ENCODE data around the gene SNAI3. TPM values are rescaled to one million over a fixed set of nuclear protein-coding genes. Genes with fewer than 3 reads are reported as not detected.

SNAI3 gene
- total RNA-seq, 1 experiment from 2014 or later = 1.2 TPM

- DNase-seq (ENCODE audit: low spot score) = no peak
These were observed 5.7 kb upstream of the SNAI3 start for GRCh38 chr16:88691924-88692560.

DNA sequence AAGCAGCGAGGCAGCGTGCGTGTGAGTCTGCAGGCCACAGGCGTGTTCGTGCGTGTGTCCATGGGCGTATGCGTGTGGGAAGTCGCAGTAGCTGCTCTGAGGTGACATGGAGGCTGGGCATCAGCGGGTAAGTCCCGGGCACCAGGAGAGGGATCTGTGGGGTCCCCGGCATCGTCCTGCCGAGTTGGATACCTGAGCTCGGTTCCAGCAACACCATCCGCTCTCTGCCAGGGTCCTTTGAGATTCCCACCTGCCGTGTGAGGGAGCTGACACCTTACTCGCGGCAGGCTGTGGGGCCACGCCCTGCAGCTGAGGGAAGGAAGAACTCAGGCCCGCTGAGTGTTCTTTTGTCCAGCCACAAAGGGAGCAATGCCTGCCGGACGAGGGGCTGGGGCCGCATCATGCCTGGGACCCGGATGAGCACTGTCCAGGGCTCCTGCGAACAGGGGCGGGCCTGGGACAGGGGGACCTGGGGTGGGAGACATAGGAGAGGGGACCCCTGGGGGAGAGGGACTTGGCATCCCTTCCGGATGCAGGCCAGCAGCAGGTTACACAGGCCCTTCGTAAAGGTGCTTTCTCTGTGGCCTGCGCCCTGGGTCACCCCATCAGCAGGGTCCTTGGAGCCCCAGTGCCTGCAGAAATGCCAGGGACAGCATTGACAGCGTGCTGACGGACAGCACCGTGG lies 5.0 kb upstream of the SNAI3 start:
- DNase-seq (ENCODE audit: low spot score) = no peak

GRCh38 chr16:88690341-88691128 lies 4.2 kb upstream of the SNAI3 start:
- no peak for DNase-seq (ENCODE audit: low spot score)

GRCh38 chr16:88688013-88688778 lies 1.9 kb upstream of the SNAI3 start:
- peak; percentile 18 for DNase-seq (ENCODE audit: low spot score)

- no peak for DNase-seq (ENCODE audit: low spot score)
These were observed 1.3 kb upstream of the SNAI3 start for GRCh38 chr16:88687676-88688012.

- no peak for DNase-seq (ENCODE audit: low spot score)
These were observed 908 bp upstream of the SNAI3 start for GRCh38 chr16:88687254-88687576.

GRCh38 chr16:88686062-88686438 lies 257 bp downstream of the SNAI3 start:
- peak; percentile 27 for DNase-seq (ENCODE audit: low spot score)

GRCh38 chr16:88685156-88686061 lies 898 bp downstream of the SNAI3 start:
- peak; percentile 37 for DNase-seq (ENCODE audit: low spot score)

DNA sequence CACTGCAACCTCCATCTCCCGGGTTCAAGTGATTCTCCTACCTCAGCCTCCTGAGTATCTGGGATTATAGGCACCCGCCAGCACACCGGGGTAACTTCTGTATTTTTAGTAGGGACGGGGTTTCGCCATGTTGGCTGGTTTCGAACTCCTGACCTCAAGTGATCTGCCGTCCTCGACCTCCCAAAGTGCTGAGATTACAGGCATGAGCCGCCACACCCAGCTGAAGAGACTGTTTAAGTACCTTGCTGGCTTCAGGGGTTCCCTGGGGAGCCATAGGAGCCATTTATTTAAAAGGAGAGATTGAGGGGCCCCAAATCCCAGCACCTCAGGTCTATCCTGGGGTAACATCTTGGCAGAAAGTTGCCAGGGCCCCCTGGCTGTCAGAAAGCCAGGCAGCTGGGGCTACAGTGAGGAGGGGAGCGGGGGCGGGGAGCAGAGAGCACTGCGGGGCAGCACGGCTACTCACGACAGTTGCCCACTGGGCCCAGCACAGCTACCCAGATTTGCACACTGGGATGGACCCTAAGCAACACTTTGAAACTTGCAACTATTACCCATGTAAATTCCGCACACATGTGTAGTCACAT lies 1.6 kb downstream of the SNAI3 start:
- DNase-seq (ENCODE audit: low spot score) = no peak

GRCh38 chr16:88681709-88682451 lies 4.4 kb downstream of the SNAI3 start:
- DNase-seq (ENCODE audit: low spot score) = no peak

DNA sequence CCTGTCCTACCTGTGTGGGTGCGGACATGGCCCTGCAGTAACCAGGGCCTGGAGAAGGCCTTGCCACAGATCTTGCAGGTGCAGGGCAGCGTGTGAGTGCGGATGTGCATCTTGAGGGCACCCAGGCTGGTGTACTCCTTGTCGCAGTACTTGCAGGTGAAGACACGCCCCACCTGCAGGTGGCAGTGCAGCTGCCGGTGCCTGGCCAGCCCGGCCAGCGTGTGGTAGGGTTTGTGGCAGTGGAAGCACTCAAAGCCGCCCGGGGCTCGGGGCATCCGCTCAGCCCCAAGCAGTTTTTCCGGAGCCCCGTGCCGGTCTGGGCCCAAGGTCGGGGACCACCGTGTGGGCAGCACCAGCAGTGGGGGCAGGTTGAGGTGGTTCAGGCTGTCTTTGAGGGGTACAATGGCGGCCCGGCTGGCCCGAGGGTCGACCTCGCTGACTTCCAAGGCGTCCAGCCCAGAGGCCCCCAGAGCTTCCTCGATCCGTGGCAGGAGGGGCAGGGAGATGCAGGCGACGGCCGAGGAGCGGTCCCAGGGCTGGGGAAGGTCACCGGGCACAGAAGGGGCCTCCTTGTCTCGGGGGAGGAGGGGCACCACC lies 5.1 kb downstream of the SNAI3 start:
- DNase-seq (ENCODE audit: low spot score) = peak; percentile 65

DNA sequence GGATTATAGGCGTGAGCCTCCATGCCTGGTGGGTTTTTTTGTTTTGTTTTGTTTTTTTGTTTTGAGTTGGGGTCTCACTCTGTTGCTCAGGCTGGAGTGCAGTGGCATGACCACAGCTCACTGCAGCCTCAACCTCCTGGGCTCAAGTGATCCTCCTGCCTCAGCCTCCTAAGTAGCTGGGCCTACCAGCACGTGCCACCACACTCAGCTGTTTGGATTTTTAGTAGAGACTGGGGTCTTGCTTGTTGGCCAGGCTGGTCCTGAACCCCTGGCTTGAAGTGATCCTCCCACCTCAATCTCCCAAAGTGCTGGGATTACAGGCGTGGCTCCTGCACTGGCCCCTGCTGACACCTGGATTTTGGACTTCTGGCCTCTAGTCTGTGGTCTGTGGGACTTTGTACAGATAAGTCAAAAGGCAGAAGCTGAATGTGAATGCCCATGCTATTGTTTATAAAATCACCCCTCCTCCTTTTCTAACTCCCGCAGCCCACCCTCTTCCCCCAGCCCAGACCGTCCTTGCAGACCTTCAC lies 5.7 kb downstream of the SNAI3 start:
- no peak for DNase-seq (ENCODE audit: low spot score)

DNA sequence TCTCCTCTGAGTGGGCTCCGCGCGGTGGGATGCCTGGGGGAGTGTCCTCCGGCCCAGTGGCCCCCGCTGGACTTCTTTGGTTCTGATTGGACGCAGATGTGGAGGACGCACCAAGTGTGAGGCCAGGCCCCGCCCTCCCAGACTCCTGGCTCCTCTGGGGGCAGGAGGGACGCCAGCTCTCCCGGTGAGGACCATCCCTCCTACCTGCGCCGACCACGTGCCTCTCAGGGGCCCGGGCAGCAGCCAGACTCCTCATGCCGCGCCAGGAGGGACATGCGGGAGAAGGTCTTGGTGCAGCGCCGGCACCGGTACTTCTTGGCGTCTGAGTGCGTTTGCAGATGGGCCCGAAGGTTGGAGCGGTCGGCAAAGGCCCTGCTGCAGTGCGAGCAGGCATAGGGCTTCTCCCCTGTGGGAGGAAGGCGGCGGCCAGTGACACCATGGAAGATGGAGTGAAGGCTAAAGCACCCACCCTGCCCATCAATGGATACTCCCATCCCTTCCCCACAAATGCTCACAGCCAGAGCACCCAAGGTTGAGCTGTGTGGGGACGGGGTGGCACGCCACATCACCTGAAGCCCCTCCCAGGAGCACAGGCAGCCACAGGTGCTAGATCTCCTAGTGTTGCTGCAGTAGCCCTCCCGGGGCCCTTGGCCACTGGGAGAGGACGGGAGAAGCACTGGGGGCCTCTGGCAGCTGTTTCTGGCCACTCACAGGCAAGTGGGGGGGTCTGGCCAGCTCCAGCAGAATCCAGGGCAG lies 7.9 kb downstream of the SNAI3 start:
- DNase-seq (ENCODE audit: low spot score) = no peak

GRCh38 chr16:88677721-88678120 lies 8.6 kb downstream of the SNAI3 start:
- no peak for DNase-seq (ENCODE audit: low spot score)

DNA sequence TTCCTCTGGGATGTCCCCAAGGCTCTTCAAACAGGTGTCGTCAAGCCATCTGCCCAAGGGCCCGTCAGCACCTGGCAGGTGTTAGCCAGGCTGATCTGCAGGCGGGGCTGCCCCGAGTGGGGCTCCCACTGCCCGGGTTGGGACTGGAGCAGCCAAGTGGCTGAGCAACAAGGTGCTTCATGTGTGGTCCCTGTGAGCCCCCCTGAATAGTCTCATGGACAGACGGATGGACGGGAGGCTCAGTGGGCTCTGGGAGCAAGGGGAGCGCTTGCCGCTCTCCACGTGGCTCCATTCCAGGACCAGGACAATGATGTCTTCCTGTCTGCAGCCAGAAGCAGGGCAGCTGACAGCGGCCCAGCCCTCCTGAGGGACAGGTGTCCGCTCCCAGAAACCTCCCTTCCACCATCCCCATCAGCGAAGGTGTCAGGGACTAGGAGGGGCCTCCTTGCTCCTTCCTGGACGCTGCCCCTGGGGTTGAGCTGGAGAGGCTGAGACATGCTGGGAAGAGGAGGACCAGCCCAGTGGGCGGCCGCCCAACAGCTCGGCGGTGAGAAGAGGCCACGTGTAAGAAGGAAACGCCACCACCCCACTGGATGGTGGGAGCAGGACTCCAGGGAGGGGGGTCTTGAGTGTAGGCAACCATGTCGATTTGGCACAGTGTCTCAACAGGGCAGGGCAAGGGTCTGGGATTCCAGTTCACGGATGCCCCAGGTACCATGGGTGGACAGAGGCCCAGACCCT lies 9.6 kb downstream of the SNAI3 start:
- DNase-seq (ENCODE audit: low spot score) = no peak

GRCh38 chr16:88673716-88674379 lies 12.5 kb downstream of the SNAI3 start:
- DNase-seq (ENCODE audit: low spot score) = no peak

DNA sequence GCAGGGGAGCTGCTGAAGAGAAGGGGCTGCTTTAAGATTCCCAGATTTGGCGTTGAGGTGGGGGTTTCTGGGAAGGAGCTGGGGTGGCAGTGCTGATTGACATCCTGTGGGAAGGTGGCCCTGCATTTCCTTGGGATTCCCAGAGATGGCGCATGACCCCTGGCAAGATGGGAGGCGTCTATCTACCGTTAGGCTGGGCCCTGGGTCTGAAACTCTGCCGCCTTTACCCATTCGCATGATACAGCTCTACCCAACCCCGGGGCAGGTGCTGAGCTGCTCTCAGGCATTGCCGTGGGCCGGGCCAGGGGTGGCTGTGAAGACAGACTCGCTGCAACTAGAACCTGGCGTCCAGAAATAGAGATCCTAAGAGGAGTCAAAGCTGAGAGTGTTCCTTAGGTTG lies 13.5 kb downstream of the SNAI3 start:
- peak; percentile 26 for DNase-seq (ENCODE audit: low spot score)

All from HT-29 (cell line).